ENCODE results near the gene AUNIP.

The AUNIP gene

DNA sequence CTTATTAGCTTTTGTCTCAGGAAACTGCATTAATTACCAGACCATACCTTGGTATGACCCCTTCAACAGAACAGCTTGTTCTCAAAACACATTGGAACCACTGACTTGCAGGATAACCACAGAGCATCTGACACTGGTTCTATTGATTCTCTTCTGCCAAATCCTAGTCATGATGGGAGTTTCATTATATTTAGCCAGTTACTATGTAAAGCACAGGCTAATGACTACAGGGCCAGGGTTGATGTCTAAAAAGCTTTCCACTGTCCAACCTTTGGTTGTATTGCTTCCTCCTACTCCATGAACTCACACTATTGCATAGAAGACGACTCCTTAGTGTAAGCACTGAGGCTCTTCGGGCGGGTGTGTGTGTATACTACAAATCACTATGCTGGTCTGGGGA is 43.2 kb upstream of the AUNIP start:
- H3K9me3 ChIP-seq (ENCODE audit: control insufficient read depth in 2 of 2, low read length in 2 of 2): no peaks in the 10 kb centered on the region
- H3K27me3 ChIP-seq (ENCODE audit: control insufficient read depth in 2 of 2, insufficient read depth in 2 of 2, low read length in 2 of 2): no peaks in the 10 kb centered on the region
- no peak overlapping the region for H3K9ac ChIP-seq (ENCODE audit: low read depth in 1 of 2, low read length in 2 of 2)
- peaks cover 9 to 13% of the 10 kb centered on the region in 2 donors for H3K4me1 ChIP-seq (ENCODE audit: control insufficient read depth in 2 of 2, insufficient read depth in 2 of 2, low read length in 2 of 2)
- H3K27ac ChIP-seq (ENCODE audit: low read depth in 2 of 2, low read length in 2 of 2): no peak overlapping the region
- H3K4me3 ChIP-seq (ENCODE audit: low read length in 2 of 2): no peak overlapping the region
- H3K36me3 ChIP-seq (ENCODE audit: control insufficient read depth in 2 of 2, insufficient read depth in 2 of 2, low read length in 2 of 2): peaks cover 3 to 20% of the 10 kb centered on the region in 2 donors

DNA sequence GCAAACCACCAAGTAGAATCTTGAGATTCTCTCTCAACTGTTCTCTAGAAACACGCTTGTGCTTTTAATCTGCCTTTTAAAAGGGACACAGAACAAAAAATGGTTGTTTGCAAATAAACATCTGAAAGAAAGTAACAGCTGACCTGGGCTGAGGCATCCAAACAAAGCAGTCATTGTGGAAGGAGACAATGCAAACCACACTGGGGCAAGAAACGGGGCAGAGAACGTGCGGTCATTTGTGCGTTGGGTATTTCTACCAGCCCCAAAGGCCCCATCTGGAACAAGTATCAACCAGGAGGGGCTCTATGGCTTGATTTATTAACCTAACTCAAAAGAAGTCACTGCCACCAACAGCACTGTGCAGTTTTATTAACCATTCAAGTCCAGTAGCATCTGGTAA is 41.0 kb upstream of the AUNIP start:
- Histone ChIP-seq H3K27ac (ENCODE audit: low read depth in 2 of 2, low read length in 2 of 2) (no peak overlapping the region), H3K4me3 (ENCODE audit: low read length in 2 of 2) (no peak overlapping the region), H3K36me3 (ENCODE audit: control insufficient read depth in 2 of 2, insufficient read depth in 2 of 2, low read length in 2 of 2) (peaks cover 3 to 20% of the 10 kb centered on the region in 2 donors), H3K9ac (ENCODE audit: low read depth in 1 of 2, low read length in 2 of 2) (no peak overlapping the region), H3K9me3 (ENCODE audit: control insufficient read depth in 2 of 2, low read length in 2 of 2) (no peaks in the 10 kb centered on the region), H3K27me3 (ENCODE audit: control insufficient read depth in 2 of 2, insufficient read depth in 2 of 2, low read length in 2 of 2) (no peaks in the 10 kb centered on the region), H3K4me1 (ENCODE audit: control insufficient read depth in 2 of 2, insufficient read depth in 2 of 2, low read length in 2 of 2) (peaks cover 5 to 11% of the 10 kb centered on the region in 2 donors)

DNA sequence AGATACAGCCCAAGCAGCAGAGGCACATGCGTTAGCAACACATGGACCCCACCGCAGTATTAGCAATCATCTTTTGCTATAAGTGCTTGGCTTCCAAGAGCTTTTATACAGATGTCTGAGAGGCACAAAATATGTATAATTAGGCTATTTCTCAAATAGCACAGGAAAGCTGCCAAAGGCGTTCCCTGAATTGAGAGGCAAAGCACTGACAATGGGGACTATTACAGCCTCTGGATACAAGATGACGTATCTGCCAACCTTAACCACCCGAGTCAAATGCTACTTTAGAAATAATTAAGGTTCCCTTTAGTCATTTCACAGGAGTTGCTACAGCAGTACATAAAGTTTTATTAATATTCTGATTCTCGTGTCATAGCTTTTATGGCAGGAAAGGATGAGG is 40.5 kb upstream of the AUNIP start:
- H3K27ac ChIP-seq (ENCODE audit: low read depth in 2 of 2, low read length in 2 of 2): no peak overlapping the region
- no peaks in the 10 kb centered on the region for H3K27me3 ChIP-seq (ENCODE audit: control insufficient read depth in 2 of 2, insufficient read depth in 2 of 2, low read length in 2 of 2)
- peaks cover under 1 to 8% of the 10 kb centered on the region in 2 donors for H3K4me1 ChIP-seq (ENCODE audit: control insufficient read depth in 2 of 2, insufficient read depth in 2 of 2, low read length in 2 of 2)
- H3K4me3 ChIP-seq (ENCODE audit: low read length in 2 of 2): no peak overlapping the region
- H3K9me3 ChIP-seq (ENCODE audit: control insufficient read depth in 2 of 2, low read length in 2 of 2): no peaks in the 10 kb centered on the region
- H3K36me3 ChIP-seq (ENCODE audit: control insufficient read depth in 2 of 2, insufficient read depth in 2 of 2, low read length in 2 of 2): peaks cover 3 to 20% of the 10 kb centered on the region in 2 donors
- no peak overlapping the region for H3K9ac ChIP-seq (ENCODE audit: low read depth in 1 of 2, low read length in 2 of 2)

DNA sequence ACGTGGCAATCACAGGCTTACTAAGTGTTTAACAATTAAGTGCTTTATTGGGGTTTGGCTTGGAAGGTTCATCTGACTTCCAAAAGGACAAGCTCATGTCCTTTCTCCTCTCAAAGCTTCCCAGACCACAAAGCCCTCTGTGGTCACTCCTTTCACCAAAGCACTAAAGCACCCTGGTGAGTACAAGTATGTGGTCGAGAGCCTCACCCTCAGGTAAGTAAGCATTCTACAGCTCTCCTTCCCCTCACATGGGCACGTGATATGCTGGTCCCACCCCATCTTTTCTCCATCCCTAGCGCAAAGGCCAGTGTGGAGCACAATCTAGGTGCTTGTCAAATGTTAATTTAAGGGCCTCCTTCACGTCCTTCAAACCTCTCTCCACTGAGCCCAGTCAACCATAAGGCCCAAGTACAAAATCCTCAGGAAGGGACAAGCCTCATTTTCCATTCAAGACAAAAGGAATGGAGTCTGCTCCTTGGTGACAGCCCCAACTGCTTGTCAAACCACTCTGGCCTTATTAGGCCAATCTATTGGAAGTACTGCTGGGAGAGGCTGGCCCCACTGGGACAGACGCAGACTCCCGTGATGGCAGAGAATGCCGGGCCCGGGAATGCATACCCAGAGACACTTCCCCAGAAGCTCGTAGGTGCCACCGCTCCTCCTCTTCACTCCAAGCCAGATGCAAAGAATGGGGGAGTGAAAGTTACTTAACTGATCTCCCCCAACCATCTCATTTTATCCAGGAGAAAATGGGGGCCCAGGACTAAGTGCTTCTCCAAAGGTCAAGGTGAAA is 39.2 kb upstream of the AUNIP start:
- H3K27me3 ChIP-seq (ENCODE audit: control insufficient read depth in 2 of 2, insufficient read depth in 2 of 2, low read length in 2 of 2): no peaks in the 10 kb centered on the region
- H3K4me3 ChIP-seq (ENCODE audit: low read length in 2 of 2): no peak overlapping the region
- H3K4me1 ChIP-seq (ENCODE audit: control insufficient read depth in 2 of 2, insufficient read depth in 2 of 2, low read length in 2 of 2): peaks cover 0 to 7% of the 10 kb centered on the region in 2 donors
- H3K9ac ChIP-seq (ENCODE audit: low read depth in 1 of 2, low read length in 2 of 2): no peak overlapping the region
- H3K36me3 ChIP-seq (ENCODE audit: control insufficient read depth in 2 of 2, insufficient read depth in 2 of 2, low read length in 2 of 2): peaks cover 3 to 20% of the 10 kb centered on the region in 2 donors
- no peaks in the 10 kb centered on the region for H3K9me3 ChIP-seq (ENCODE audit: control insufficient read depth in 2 of 2, low read length in 2 of 2)
- no peak overlapping the region for H3K27ac ChIP-seq (ENCODE audit: low read depth in 2 of 2, low read length in 2 of 2)

DNA sequence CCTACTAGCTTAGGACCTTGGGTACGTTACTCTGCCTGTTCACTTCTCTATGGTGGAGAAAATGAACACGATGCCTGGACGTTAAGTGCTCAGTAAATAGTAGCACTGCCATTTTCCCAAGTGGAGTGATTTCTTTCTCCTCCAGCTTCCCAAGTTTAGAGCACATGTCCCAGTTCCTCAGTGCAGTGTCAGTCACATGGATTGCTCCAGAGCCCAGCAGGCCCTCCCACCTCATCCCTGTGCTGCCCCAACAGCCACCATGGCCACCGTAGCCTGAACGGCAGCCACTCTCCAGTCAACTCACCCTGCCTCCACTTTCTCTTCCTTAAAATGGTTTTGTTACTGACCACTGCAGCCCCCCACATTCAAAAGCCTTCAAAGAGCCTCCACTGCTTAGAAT is 38.5 kb upstream of the AUNIP start:
- H3K27me3 ChIP-seq (ENCODE audit: control insufficient read depth in 2 of 2, insufficient read depth in 2 of 2, low read length in 2 of 2): no peaks in the 10 kb centered on the region
- no peak overlapping the region for H3K9ac ChIP-seq (ENCODE audit: low read depth in 1 of 2, low read length in 2 of 2)
- no peak overlapping the region for H3K27ac ChIP-seq (ENCODE audit: low read depth in 2 of 2, low read length in 2 of 2)
- H3K4me3 ChIP-seq (ENCODE audit: low read length in 2 of 2): no peak overlapping the region
- no peaks in the 10 kb centered on the region for H3K9me3 ChIP-seq (ENCODE audit: control insufficient read depth in 2 of 2, low read length in 2 of 2)
- peaks cover 2 to 10% of the 10 kb centered on the region in 2 donors for H3K4me1 ChIP-seq (ENCODE audit: control insufficient read depth in 2 of 2, insufficient read depth in 2 of 2, low read length in 2 of 2)
- peaks cover 3 to 20% of the 10 kb centered on the region in 2 donors for H3K36me3 ChIP-seq (ENCODE audit: control insufficient read depth in 2 of 2, insufficient read depth in 2 of 2, low read length in 2 of 2)

DNA sequence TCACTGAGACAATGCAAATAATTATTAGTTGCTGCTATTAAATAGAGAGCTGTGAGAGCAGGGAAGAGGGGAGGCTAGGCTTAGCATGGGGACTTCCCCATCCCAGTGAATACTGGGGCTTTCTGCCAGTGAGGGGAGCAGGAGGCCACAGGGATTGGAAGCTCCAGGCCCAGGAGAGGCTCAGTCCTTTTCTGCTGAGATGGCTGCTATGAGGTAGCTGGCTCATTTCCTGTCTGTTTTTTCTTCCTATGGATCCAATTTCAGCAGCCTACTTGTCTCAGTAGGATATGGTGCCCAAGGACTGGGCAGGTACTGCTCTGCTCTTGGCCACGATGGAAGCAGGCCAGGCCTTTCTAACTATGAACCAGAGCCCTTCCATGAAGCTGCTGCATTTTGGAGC is 37.0 kb upstream of the AUNIP start:
- H3K4me3 ChIP-seq (ENCODE audit: low read length in 2 of 2): no peak overlapping the region
- H3K4me1 ChIP-seq (ENCODE audit: control insufficient read depth in 2 of 2, insufficient read depth in 2 of 2, low read length in 2 of 2): peaks cover 4 to 17% of the 10 kb centered on the region in 2 donors
- H3K27me3 ChIP-seq (ENCODE audit: control insufficient read depth in 2 of 2, insufficient read depth in 2 of 2, low read length in 2 of 2): no peaks in the 10 kb centered on the region
- H3K36me3 ChIP-seq (ENCODE audit: control insufficient read depth in 2 of 2, insufficient read depth in 2 of 2, low read length in 2 of 2): peaks cover 0 to 14% of the 10 kb centered on the region in 2 donors
- H3K27ac ChIP-seq (ENCODE audit: low read depth in 2 of 2, low read length in 2 of 2): no peak overlapping the region
- no peak overlapping the region for H3K9ac ChIP-seq (ENCODE audit: low read depth in 1 of 2, low read length in 2 of 2)
- no peaks in the 10 kb centered on the region for H3K9me3 ChIP-seq (ENCODE audit: control insufficient read depth in 2 of 2, low read length in 2 of 2)

DNA sequence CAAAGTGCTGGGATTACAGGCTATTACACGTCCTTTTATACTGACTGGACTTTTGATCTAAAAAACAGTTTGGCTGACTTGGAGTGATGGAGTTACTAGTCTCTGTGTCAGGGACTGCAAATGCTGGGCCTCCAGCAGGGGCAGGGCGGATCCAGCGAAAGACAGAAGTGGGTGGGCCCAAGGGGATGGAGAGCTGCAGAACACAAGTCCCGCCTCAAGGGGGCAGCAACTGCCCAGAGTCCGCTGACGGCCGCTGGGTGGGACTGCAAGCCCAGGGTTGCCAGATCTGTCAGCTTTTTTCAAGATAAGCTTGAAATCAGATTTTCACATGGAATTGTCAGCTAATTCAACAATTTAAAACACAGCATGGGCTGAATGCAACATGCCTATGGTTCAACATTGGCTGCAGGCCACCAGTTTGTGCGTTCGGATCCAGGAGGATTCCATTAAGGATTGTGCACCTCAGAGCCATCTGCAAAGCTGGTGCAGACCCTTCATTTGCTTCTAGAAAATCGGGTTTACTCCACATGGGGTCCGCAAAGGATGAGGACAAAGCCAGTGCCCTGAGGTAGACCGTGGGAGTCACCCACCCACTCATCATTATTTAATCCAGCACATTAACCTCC is 36.2 kb upstream of the AUNIP start:
- Histone ChIP-seq H3K9ac (ENCODE audit: low read depth in 1 of 2, low read length in 2 of 2) (peak overlapping the region in 1 of 2 donors; percentile 13), H3K36me3 (ENCODE audit: control insufficient read depth in 2 of 2, insufficient read depth in 2 of 2, low read length in 2 of 2) (peaks cover 0 to 14% of the 10 kb centered on the region in 2 donors), H3K27ac (ENCODE audit: low read depth in 2 of 2, low read length in 2 of 2) (no peak overlapping the region), H3K27me3 (ENCODE audit: control insufficient read depth in 2 of 2, insufficient read depth in 2 of 2, low read length in 2 of 2) (no peaks in the 10 kb centered on the region), H3K9me3 (ENCODE audit: control insufficient read depth in 2 of 2, low read length in 2 of 2) (no peaks in the 10 kb centered on the region), H3K4me3 (ENCODE audit: low read length in 2 of 2) (no peak overlapping the region), H3K4me1 (ENCODE audit: control insufficient read depth in 2 of 2, insufficient read depth in 2 of 2, low read length in 2 of 2) (peaks cover 4 to 19% of the 10 kb centered on the region in 2 donors)

DNA sequence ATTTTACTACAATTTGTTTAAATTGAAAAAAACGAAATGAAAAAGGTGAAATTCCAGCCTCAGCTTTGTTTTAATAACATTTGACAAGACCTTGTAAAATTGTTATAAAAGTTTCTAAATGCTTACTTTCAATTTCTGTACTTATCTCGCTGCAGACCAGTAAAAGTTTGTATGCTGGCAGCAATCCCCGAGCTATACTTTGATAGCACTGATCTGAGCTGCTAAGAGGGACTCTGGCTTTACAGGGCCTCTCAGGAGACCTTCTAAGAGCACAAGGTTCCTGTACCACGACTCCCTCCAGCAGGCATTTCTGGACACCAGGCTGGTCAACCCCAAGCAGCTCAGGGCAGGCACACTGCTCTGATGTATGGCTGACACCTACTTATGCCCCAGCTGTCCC is 33.9 kb upstream of the AUNIP start:
- Histone ChIP-seq H3K4me1 (ENCODE audit: control insufficient read depth in 2 of 2, insufficient read depth in 2 of 2, low read length in 2 of 2) (peaks cover 10 to 29% of the 10 kb centered on the region in 2 donors), H3K4me3 (ENCODE audit: low read length in 2 of 2) (no peak overlapping the region), H3K36me3 (ENCODE audit: control insufficient read depth in 2 of 2, insufficient read depth in 2 of 2, low read length in 2 of 2) (peaks cover 0 to under 1% of the 10 kb centered on the region in 2 donors), H3K27ac (ENCODE audit: low read depth in 2 of 2, low read length in 2 of 2) (no peak overlapping the region), H3K27me3 (ENCODE audit: control insufficient read depth in 2 of 2, insufficient read depth in 2 of 2, low read length in 2 of 2) (no peaks in the 10 kb centered on the region), H3K9me3 (ENCODE audit: control insufficient read depth in 2 of 2, low read length in 2 of 2) (no peaks in the 10 kb centered on the region), H3K9ac (ENCODE audit: low read depth in 1 of 2, low read length in 2 of 2) (no peak overlapping the region)

DNA sequence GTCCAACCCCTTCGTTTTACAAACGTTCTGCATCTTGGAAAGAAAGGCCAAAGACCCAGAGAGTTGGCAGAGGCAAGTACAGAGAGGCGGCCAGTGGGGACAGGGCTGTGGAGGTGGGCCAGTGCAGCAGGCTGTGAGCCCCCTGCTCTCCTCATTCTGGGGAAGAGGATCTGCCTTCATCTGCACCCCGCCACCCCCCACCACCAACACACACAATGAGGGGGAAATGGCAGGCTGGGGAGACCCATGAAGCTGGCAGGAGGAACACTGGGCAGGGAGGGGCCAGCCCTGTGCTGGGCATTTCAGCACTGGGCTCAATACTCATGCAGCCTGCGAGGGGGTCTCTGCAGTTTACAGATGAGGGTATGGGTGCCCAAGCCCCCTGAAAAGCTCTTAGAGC is 32.3 kb upstream of the AUNIP start:
- Histone ChIP-seq H3K27ac (ENCODE audit: low read depth in 2 of 2, low read length in 2 of 2) (no peak overlapping the region), H3K9me3 (ENCODE audit: control insufficient read depth in 2 of 2, low read length in 2 of 2) (no peaks in the 10 kb centered on the region), H3K9ac (ENCODE audit: low read depth in 1 of 2, low read length in 2 of 2) (no peak overlapping the region), H3K27me3 (ENCODE audit: control insufficient read depth in 2 of 2, insufficient read depth in 2 of 2, low read length in 2 of 2) (no peaks in the 10 kb centered on the region), H3K4me1 (ENCODE audit: control insufficient read depth in 2 of 2, insufficient read depth in 2 of 2, low read length in 2 of 2) (peaks cover 10 to 29% of the 10 kb centered on the region in 2 donors), H3K4me3 (ENCODE audit: low read length in 2 of 2) (no peak overlapping the region), H3K36me3 (ENCODE audit: control insufficient read depth in 2 of 2, insufficient read depth in 2 of 2, low read length in 2 of 2) (no peaks in the 10 kb centered on the region)

DNA sequence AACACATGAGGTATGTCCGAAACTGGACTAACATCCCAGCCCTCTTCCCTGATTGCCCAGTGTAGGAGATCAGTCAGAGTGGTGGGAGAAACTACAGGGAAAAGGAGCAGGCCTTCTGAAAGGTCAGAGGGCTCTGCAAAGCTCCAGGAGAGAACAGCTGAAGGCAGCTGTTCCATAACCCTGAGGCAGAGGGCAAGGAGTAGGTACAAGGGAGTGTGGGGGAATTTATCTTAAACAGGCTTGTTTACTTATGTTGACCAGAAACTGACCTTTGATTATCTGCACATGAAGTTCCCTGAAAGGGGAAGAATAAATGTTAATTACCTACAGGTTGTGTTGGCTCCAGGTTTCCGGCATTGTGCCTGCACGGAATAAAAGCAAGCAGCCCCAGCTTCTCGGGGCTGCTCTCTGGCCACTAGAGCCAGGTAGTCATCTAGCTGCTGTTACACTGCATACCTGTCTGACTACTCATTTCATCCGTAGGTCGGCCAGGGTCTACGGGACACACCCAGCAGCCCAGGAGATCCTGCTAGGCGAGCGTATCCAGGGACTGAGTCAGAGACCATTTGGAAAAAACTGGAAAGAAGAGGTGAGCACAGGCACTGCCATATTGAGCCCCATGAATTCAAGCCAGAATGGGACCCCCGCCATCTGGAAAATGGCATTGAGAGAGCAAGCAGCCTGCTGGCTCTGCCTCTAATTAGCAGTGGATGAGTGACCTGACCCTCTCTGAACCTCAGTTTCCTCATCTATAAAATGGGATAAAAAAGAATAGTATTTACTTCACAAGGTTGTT is 31.2 kb upstream of the AUNIP start:
- Histone ChIP-seq H3K27ac (ENCODE audit: low read depth in 2 of 2, low read length in 2 of 2) (peak overlapping the region; percentile 29 to 52), H3K4me1 (ENCODE audit: control insufficient read depth in 2 of 2, insufficient read depth in 2 of 2, low read length in 2 of 2) (peaks cover 10 to 25% of the 10 kb centered on the region in 2 donors), H3K9me3 (ENCODE audit: control insufficient read depth in 2 of 2, low read length in 2 of 2) (no peaks in the 10 kb centered on the region), H3K9ac (ENCODE audit: low read depth in 1 of 2, low read length in 2 of 2) (no peak overlapping the region), H3K4me3 (ENCODE audit: low read length in 2 of 2) (no peak overlapping the region), H3K36me3 (ENCODE audit: control insufficient read depth in 2 of 2, insufficient read depth in 2 of 2, low read length in 2 of 2) (no peaks in the 10 kb centered on the region), H3K27me3 (ENCODE audit: control insufficient read depth in 2 of 2, insufficient read depth in 2 of 2, low read length in 2 of 2) (no peaks in the 10 kb centered on the region)

All from mucosa of rectum (tissue), 2 donors.